Activated naive CD4-positive, alpha-beta T cell treated with anti-CD3 and anti-CD28 coated beads for 36 hours (primary cell): Measurements from ENCODE around the gene FOXL1. TPM values are rescaled to one million over a fixed set of nuclear protein-coding genes. Genes with fewer than 3 reads are reported as not detected.

Experiments
- CTCF ChIA-PET: fragments of 350-600 bp; sonication (Branson Sonifier 250); formaldehyde crosslinking; loops from one replicate; lab custom pipeline; 2021; ENCODE audit warnings: antibody characterized with exemption; lab: Charles Lee
- DNase-seq: peaks from one replicate; pipeline ENCODE4 v3.0.0-alpha.2; 2020
- H3K27ac Mint-ChIP-seq: one replicate; pipeline ENCODE4 v1.8.0; 2021; ENCODE audit warnings: mild to moderate bottlenecking, mixed read lengths
- H3K27me3 Mint-ChIP-seq: one replicate; pipeline ENCODE4 v1.8.0; 2021; ENCODE audit warnings: low read depth, mixed read lengths
- H3K36me3 Mint-ChIP-seq: one replicate; pipeline ENCODE4 v1.8.0; 2021; ENCODE audit warnings: low read depth, mixed read lengths
- H3K4me1 Mint-ChIP-seq: one replicate; pipeline ENCODE4 v1.8.0; 2021; ENCODE audit warnings: low read depth, mixed read lengths
- H3K4me3 Mint-ChIP-seq: one replicate; pipeline ENCODE4 v1.8.0; 2021; ENCODE audit warnings: mild to moderate bottlenecking, moderate library complexity, mixed read lengths
- H3K9me3 Mint-ChIP-seq: one replicate; pipeline ENCODE4 v1.8.0; 2021; ENCODE audit warnings: mixed read lengths
- intact Hi-C: fragments of 100-400 bp; cut with micrococcal nuclease; formaldehyde crosslinking; loops from one replicate; pipeline ENCODE4 v1.15.1; 2023
- total RNA-seq, 2 experiments: library from RNA; stranded (reverse); gene quantifications; one replicate each; pipeline ENCODE4 v1.2.3, GENCODE V29; 2021

FOXL1 gene
- total RNA-seq, 2 experiments from 2014 or later = not detected

DNA sequence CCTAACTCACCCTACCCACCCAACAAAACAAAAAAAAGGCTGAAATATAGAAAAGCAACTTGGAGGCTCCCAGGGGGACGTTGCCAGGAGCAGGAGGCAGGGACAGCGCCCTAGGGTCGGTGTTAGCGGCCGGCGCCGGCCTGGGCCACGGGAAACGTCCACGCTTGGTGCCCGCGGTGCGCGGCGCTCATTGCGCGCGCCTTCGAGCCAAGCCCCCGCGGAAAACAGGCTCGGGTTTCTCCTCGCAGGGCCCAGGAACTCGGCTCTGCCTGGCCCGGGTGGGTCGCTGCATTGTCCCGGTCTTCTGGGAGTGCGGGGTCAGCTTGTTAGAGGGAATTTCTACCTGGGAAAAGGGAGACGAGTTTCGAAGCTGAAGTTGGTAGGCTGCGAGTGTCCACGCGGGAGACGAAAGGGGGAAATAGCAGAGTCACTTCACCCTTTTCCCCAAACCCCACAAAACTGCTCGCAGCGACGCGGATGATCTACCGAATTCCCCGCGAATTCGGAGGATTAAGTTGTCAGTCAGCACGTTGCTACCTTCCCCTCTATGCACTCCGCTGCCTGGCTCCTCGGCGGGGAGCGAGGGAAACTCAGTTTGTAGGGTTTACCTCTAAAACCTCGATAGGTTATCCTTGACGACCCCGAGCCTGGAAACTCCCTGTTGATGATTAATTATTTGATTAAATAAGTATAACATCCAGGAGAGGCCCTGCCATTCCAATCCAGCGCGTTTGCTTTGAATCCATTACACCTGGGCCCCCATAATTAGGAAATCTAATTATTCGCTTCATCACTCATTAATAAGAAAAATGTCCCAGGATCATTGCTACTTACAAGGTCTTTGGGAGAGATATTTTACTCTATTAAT lies 12.5 kb upstream of the FOXL1 start:
- no peak for DNase-seq
- H3K36me3 Mint-ChIP-seq = no peaks in the 10 kb centered on the region
- H3K27ac Mint-ChIP-seq = no peak overlapping the region
- no peaks in the 10 kb centered on the region for H3K9me3 Mint-ChIP-seq
- H3K27me3 Mint-ChIP-seq = peaks cover 60% of the 10 kb centered on the region
- H3K4me3 Mint-ChIP-seq = no peak overlapping the region
- CTCF ChIA-PET = no interaction called here
- peaks cover 21% of the 10 kb centered on the region for H3K4me1 Mint-ChIP-seq
- intact Hi-C loops = loop anchor here (5.0 to 10.0 kb wide), 3 partner anchors 59 to 169 kb away; no protein-coding TSS in a partner anchor

DNA sequence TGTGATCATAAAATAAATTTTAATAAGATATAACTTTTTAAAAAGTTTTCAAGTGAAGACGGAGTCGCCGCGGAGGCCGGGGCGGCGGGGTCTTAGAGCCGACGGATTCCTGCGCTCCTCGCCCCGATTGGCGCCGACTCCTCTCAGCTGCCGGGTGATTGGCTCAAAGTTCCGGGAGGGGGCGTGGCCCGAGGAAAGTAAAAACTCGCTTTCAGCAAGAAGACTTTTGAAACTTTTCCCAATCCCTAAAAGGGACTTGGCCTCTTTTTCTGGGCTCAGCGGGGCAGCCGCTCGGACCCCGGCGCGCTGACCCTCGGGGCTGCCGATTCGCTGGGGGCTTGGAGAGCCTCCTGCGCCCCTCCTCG lies 11.8 kb upstream of the FOXL1 start, which contains the start of gene FOXC2:
FOXC2 (plus strand) TSS at position 229 of the 365 bp plus-strand sequence. CDS start 507 bp downstream, outside the sequence.
- Mint-ChIP-seq H3K9me3 (no peaks in the 10 kb centered on the region), H3K27me3 (peaks cover 65% of the 10 kb centered on the region), H3K27ac (no peak within 1 kb of the TSS), H3K4me3 (no peak within 1 kb of the TSS), H3K4me1 (peaks cover 21% of the 10 kb centered on the region), H3K36me3 (no peaks in the 10 kb centered on the region)
- CTCF ChIA-PET = no interaction called here
- DNase-seq = peak; percentile 58
- intact Hi-C loops = loop anchor here (5.0 to 10.0 kb wide), 3 partner anchors 59 to 168 kb away; no protein-coding TSS in a partner anchor

- peaks cover 68% of the 10 kb centered on the region for H3K27me3 Mint-ChIP-seq
- no peaks in the 10 kb centered on the region for H3K36me3 Mint-ChIP-seq
- no peak for DNase-seq
- intact Hi-C loops = loop anchor here (5.0 to 10.0 kb wide), 3 partner anchors 60 to 168 kb away; no protein-coding TSS in a partner anchor
- CTCF ChIA-PET = no interaction called here
- no peaks in the 10 kb centered on the region for H3K9me3 Mint-ChIP-seq
- H3K4me3 Mint-ChIP-seq = no peak overlapping the region
- peaks cover 21% of the 10 kb centered on the region for H3K4me1 Mint-ChIP-seq
- no peak overlapping the region for H3K27ac Mint-ChIP-seq
Observed at GRCh38 chr16:86566966-86567700, 11.2 kb upstream of the FOXL1 start.

DNA sequence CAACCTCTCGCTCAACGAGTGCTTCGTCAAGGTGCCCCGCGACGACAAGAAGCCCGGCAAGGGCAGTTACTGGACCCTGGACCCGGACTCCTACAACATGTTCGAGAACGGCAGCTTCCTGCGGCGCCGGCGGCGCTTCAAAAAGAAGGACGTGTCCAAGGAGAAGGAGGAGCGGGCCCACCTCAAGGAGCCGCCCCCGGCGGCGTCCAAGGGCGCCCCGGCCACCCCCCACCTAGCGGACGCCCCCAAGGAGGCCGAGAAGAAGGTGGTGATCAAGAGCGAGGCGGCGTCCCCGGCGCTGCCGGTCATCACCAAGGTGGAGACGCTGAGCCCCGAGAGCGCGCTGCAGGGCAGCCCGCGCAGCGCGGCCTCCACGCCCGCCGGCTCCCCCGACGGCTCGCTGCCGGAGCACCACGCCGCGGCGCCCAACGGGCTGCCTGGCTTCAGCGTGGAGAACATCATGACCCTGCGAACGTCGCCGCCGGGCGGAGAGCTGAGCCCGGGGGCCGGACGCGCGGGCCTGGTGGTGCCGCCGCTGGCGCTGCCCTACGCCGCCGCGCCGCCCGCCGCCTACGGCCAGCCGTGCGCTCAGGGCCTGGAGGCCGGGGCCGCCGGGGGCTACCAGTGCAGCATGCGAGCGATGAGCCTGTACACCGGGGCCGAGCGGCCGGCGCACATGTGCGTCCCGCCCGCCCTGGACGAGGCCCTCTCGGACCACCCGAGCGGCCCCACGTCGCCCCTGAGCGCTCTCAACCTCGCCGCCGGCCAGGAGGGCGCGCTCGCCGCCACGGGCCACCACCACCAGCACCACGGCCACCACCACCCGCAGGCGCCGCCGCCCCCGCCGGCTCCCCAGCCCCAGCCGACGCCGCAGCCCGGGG lies 10.4 kb upstream of the FOXL1 start:
- no peaks in the 10 kb centered on the region for H3K36me3 Mint-ChIP-seq
- intact Hi-C loops = loop anchor here (5.0 to 10.0 kb wide), 3 partner anchors 61 to 167 kb away; no protein-coding TSS in a partner anchor
- no peaks in the 10 kb centered on the region for H3K9me3 Mint-ChIP-seq
- H3K4me1 Mint-ChIP-seq = peaks cover 21% of the 10 kb centered on the region
- no peak overlapping the region for H3K27ac Mint-ChIP-seq
- H3K27me3 Mint-ChIP-seq = peaks cover 71% of the 10 kb centered on the region
- CTCF ChIA-PET = no interaction called here
- no peak for DNase-seq
- H3K4me3 Mint-ChIP-seq = no peak overlapping the region

DNA sequence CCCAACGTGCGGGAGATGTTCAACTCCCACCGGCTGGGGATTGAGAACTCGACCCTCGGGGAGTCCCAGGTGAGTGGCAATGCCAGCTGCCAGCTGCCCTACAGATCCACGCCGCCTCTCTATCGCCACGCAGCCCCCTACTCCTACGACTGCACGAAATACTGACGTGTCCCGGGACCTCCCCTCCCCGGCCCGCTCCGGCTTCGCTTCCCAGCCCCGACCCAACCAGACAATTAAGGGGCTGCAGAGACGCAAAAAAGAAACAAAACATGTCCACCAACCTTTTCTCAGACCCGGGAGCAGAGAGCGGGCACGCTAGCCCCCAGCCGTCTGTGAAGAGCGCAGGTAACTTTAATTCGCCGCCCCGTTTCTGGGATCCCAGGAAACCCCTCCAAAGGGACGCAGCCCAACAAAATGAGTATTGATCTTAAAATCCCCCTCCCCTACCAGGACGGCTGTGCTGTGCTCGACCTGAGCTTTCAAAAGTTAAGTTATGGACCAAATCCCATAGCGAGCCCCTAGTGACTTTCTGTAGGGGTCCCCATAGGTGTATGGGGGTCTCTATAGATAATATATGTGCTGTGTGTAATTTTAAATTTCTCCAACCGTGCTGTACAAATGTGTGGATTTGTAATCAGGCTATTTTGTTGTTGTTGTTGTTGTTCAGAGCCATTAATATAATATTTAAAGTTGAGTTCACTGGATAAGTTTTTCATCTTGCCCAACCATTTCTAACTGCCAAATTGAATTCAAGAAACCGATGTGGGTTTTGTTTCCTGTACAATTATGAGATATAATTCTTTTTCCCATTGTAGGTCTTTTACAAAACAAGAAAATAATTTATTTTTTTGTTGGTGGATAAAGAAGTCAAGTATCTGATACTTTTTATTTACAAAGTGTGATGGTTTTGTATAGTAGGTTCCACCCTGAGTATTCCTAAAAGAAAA lies 9.4 kb upstream of the FOXL1 start:
- Mint-ChIP-seq H3K27ac (no peak overlapping the region), H3K27me3 (peaks cover 68% of the 10 kb centered on the region), H3K9me3 (no peaks in the 10 kb centered on the region), H3K4me1 (peaks cover 14% of the 10 kb centered on the region), H3K36me3 (no peaks in the 10 kb centered on the region), H3K4me3 (no peak overlapping the region)
- CTCF ChIA-PET = no interaction called here
- intact Hi-C loops = loop anchor here (5.0 to 10.0 kb wide), 3 partner anchors 62 to 166 kb away; no protein-coding TSS in a partner anchor
- DNase-seq = no peak

DNA sequence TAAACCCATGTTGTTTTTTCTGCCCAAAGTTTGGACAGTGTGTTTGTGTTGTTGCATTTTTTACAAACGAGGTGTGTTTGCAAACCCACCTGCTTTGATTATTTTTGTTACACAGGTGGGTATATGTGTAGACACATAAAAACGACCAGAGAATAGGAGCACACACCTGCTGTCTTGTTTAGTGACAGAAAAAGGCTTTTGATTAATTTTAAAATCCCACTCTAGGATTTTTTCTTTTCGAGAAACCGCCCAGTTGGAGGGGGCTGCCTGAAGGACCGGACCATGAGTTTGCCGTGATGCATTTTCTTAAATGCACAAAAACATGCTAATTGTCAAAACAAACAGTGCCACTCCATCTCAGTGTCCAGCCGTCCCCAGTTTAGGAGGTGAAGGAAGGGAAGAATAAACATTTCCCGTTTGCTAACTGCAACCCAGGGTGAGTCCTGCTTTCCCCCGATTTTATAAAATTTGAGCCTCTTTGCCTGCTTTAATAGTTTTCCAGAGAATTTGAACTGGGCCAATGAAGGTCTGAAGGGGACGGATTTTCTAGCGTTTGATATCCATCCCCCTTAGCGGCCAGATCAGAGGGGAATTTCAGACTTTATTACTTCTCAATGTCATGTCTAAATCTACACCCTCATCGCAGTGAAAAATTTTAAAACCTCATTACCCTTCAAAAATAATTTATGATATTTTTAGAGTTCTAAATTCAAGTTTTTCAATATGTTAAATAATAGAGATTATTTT lies 8.5 kb upstream of the FOXL1 start:
- no peak for DNase-seq
- intact Hi-C loops = loop anchor here (5.0 to 10.0 kb wide), 3 partner anchors 63 to 165 kb away; no protein-coding TSS in a partner anchor
- Mint-ChIP-seq H3K4me1 (peaks cover 9% of the 10 kb centered on the region), H3K9me3 (no peaks in the 10 kb centered on the region), H3K27me3 (peaks cover 68% of the 10 kb centered on the region), H3K27ac (no peak overlapping the region), H3K4me3 (no peak overlapping the region), H3K36me3 (no peaks in the 10 kb centered on the region)
- CTCF ChIA-PET = no interaction called here

GRCh38 chr16:86570558-86571529 lies 7.5 kb upstream of the FOXL1 start:
- H3K36me3 Mint-ChIP-seq = no peaks in the 10 kb centered on the region
- intact Hi-C loops = no loop called here
- peaks cover 69% of the 10 kb centered on the region for H3K27me3 Mint-ChIP-seq
- H3K4me3 Mint-ChIP-seq = no peak overlapping the region
- peaks cover 5% of the 10 kb centered on the region for H3K4me1 Mint-ChIP-seq
- CTCF ChIA-PET = interaction anchor here (1.0 kb wide), 1 partner anchor 492 kb away, joined by 3 read pairs; no protein-coding TSS in a partner anchor
- H3K9me3 Mint-ChIP-seq = no peaks in the 10 kb centered on the region
- DNase-seq = no peak
- H3K27ac Mint-ChIP-seq = no peak overlapping the region

GRCh38 chr16:86571530-86571915 lies 6.8 kb upstream of the FOXL1 start:
- Mint-ChIP-seq H3K36me3 (no peaks in the 10 kb centered on the region), H3K4me3 (no peak overlapping the region), H3K27me3 (peaks cover 71% of the 10 kb centered on the region), H3K27ac (no peak overlapping the region), H3K9me3 (no peaks in the 10 kb centered on the region), H3K4me1 (peaks cover 9% of the 10 kb centered on the region)
- intact Hi-C loops = no loop called here
- no peak for DNase-seq
- CTCF ChIA-PET = interaction anchor here (1.0 kb wide), 1 partner anchor 491 kb away, joined by 3 read pairs; no protein-coding TSS in a partner anchor

- intact Hi-C loops = no loop called here
- Mint-ChIP-seq H3K36me3 (no peaks in the 10 kb centered on the region), H3K9me3 (no peaks in the 10 kb centered on the region), H3K4me1 (peaks cover 12% of the 10 kb centered on the region), H3K27ac (no peak overlapping the region), H3K4me3 (no peak overlapping the region), H3K27me3 (peaks cover 74% of the 10 kb centered on the region)
- CTCF ChIA-PET = interaction anchor here (0.7 to 1.0 kb wide), 2 partner anchors 180 to 491 kb away, joined by 3 read pairs; no protein-coding TSS in a partner anchor
- no peak for DNase-seq
Observed at GRCh38 chr16:86572041-86572521, 6.3 kb upstream of the FOXL1 start.
